Measurements from ENCODE around the gene HFM1. TPM values are rescaled to one million over a fixed set of nuclear protein-coding genes. Genes with fewer than 3 reads are reported as not detected.
"Not testable (repeated sequence)": the region's sequence is repeated elsewhere in the genome, so short reads cannot be mapped to it uniquely, and the experiment has no call there.

The HFM1 gene
- total RNA-seq, 1 experiment from 2014 or later = 2.4 TPM

- not testable (repeated sequence) for H3K4me3 Mint-ChIP-seq; H2BK15ac ChIP-seq (ENCODE audit: low read depth, low read length); H3K27me3 Mint-ChIP-seq (ENCODE audit: low read depth); H3K9me3 ChIP-seq (ENCODE audit: control insufficient read depth, low read depth, low read length); H3K4ac ChIP-seq (ENCODE audit: low read depth, low read length); H3K23me2 ChIP-seq (ENCODE audit: insufficient read length, low read depth, low read length, poor library complexity, severe bottlenecking); H2AK5ac ChIP-seq (ENCODE audit: insufficient read length, low read length); H4K8ac ChIP-seq (replicated peaks; ENCODE audit: insufficient read length, low read depth, low read length); H3K14ac ChIP-seq (ENCODE audit: insufficient read depth, low read length); H3K79me2 ChIP-seq (ENCODE audit: insufficient read depth, low read length); H3K79me1 ChIP-seq (ENCODE audit: insufficient read depth, low read depth, low read length, poor library complexity, severe bottlenecking); H3K27ac Mint-ChIP-seq; H2BK120ac ChIP-seq (ENCODE audit: low read depth, low read length, poor library complexity, severe bottlenecking); H4K20me1 ChIP-seq (ENCODE audit: control insufficient read depth, insufficient read depth, insufficient read length); H3K23ac ChIP-seq (ENCODE audit: insufficient read length, low read depth, low read length); H2BK12ac ChIP-seq (ENCODE audit: insufficient read length, low read depth, low read length); H2AFZ ChIP-seq (ENCODE audit: low read length); H2BK20ac ChIP-seq (ENCODE audit: low read depth, low read length, poor library complexity, severe bottlenecking); H3K9ac ChIP-seq (ENCODE audit: extremely low read depth, insufficient read length, low read length); H3K27ac ChIP-seq (ENCODE audit: insufficient read length, low read depth, low read length); H3K4me2 ChIP-seq (ENCODE audit: insufficient read depth, insufficient read length, low read length); H3K56ac ChIP-seq (ENCODE audit: insufficient read length, low read depth, low read length); H3K18ac ChIP-seq (ENCODE audit: insufficient read length, low read depth, low read length); H2BK5ac ChIP-seq (ENCODE audit: insufficient read length, low read length); H3T11ph ChIP-seq (ENCODE audit: low read length); H4K91ac ChIP-seq (ENCODE audit: insufficient read length, low read depth, low read length); H3K27me3 ChIP-seq (ENCODE audit: insufficient read depth, low read length); H4K5ac ChIP-seq (ENCODE audit: insufficient read length, low read depth, low read length); H3K4me1 ChIP-seq (ENCODE audit: insufficient read depth, low read length)
- Mint-ChIP-seq H3K36me3 (ENCODE audit: insufficient read depth in 1 of 3, low read depth in 3 of 3) (peaks cover 10 to 20% (median 14%) of the 10 kb centered on the region in 3 experiments; a peak in 6 of 7 replicates), H3K4me1 (peaks cover 9 to 11% of the 10 kb centered on the region in 2 experiments), H3K9me3 (peaks cover 19 to 20% of the 10 kb centered on the region in 2 experiments)
- DNase-seq = peak; percentile 49
- TF ChIP-seq, protein P1, sequence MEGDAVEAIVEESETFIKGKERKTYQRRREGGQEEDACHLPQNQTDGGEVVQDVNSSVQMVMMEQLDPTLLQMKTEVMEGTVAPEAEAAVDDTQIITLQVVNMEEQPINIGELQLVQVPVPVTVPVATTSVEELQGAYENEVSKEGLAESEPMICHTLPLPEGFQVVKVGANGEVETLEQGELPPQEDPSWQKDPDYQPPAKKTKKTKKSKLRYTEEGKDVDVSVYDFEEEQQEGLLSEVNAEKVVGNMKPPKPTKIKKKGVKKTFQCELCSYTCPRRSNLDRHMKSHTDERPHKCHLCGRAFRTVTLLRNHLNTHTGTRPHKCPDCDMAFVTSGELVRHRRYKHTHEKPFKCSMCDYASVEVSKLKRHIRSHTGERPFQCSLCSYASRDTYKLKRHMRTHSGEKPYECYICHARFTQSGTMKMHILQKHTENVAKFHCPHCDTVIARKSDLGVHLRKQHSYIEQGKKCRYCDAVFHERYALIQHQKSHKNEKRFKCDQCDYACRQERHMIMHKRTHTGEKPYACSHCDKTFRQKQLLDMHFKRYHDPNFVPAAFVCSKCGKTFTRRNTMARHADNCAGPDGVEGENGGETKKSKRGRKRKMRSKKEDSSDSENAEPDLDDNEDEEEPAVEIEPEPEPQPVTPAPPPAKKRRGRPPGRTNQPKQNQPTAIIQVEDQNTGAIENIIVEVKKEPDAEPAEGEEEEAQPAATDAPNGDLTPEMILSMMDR (conservative IDR thresholded peaks at IDR 0.05) = peak; percentile 14; the same call in 1 of the 3 replicates
- WGBS (ENCODE audit: extremely low coverage, insufficient read length, low lambda C conversion rate) = no CpG with 5 or more reads among the region's 13 CpGs
Measured at GRCh38 chr1:91286962-91287317, 117.7 kb downstream of the HFM1 start.

GRCh38 chr1:91286259-91286961 lies 118.2 kb downstream of the HFM1 start:
- not testable (repeated sequence) for H4K5ac ChIP-seq (ENCODE audit: insufficient read length, low read depth, low read length); H3K4ac ChIP-seq (ENCODE audit: low read depth, low read length); H2BK5ac ChIP-seq (ENCODE audit: insufficient read length, low read length); H3K14ac ChIP-seq (ENCODE audit: insufficient read depth, low read length); H2BK15ac ChIP-seq (ENCODE audit: low read depth, low read length); H3K18ac ChIP-seq (ENCODE audit: insufficient read length, low read depth, low read length); H3K56ac ChIP-seq (ENCODE audit: insufficient read length, low read depth, low read length); H4K20me1 ChIP-seq (ENCODE audit: control insufficient read depth, insufficient read depth, insufficient read length); H3K27ac ChIP-seq (ENCODE audit: insufficient read length, low read depth, low read length); DNase-seq; H3K9ac ChIP-seq (ENCODE audit: extremely low read depth, insufficient read length, low read length); H3K27ac Mint-ChIP-seq; H3K23me2 ChIP-seq (ENCODE audit: insufficient read length, low read depth, low read length, poor library complexity, severe bottlenecking); H3K27me3 Mint-ChIP-seq (ENCODE audit: low read depth); H2BK120ac ChIP-seq (ENCODE audit: low read depth, low read length, poor library complexity, severe bottlenecking); H3K4me2 ChIP-seq (ENCODE audit: insufficient read depth, insufficient read length, low read length); H2BK20ac ChIP-seq (ENCODE audit: low read depth, low read length, poor library complexity, severe bottlenecking); H3K79me2 ChIP-seq (ENCODE audit: insufficient read depth, low read length); H4K91ac ChIP-seq (ENCODE audit: insufficient read length, low read depth, low read length); H2AK5ac ChIP-seq (ENCODE audit: insufficient read length, low read length); H3K4me1 ChIP-seq (ENCODE audit: insufficient read depth, low read length); H3K23ac ChIP-seq (ENCODE audit: insufficient read length, low read depth, low read length); H3K79me1 ChIP-seq (ENCODE audit: insufficient read depth, low read depth, low read length, poor library complexity, severe bottlenecking); H4K8ac ChIP-seq (replicated peaks; ENCODE audit: insufficient read length, low read depth, low read length); H3T11ph ChIP-seq (ENCODE audit: low read length); H3K9me3 ChIP-seq (ENCODE audit: control insufficient read depth, low read depth, low read length); H2AFZ ChIP-seq (ENCODE audit: low read length); H2BK12ac ChIP-seq (ENCODE audit: insufficient read length, low read depth, low read length); H3K27me3 ChIP-seq (ENCODE audit: insufficient read depth, low read length)
- Mint-ChIP-seq H3K4me1 (peaks cover 9 to 11% of the 10 kb centered on the region in 2 experiments), H3K4me3 (peak overlapping the region in 1 of 2 experiments; percentile 49; a peak in 2 of 5 replicates), H3K9me3 (peaks cover 19 to 20% of the 10 kb centered on the region in 2 experiments), H3K36me3 (ENCODE audit: insufficient read depth in 1 of 3, low read depth in 3 of 3) (peaks cover 10 to 20% (median 14%) of the 10 kb centered on the region in 3 experiments; a peak in 6 of 7 replicates)
- WGBS (ENCODE audit: extremely low coverage, insufficient read length, low lambda C conversion rate) = no CpG with 5 or more reads among the region's 19 CpGs

Measured in H9 (cell line).